Measurements from ENCODE around the gene STK11. TPM values are rescaled to one million over a fixed set of nuclear protein-coding genes. Genes with fewer than 3 reads are reported as not detected.
A peak's percentile ranks its signal among the peaks of the same experiment; 100 is the strongest.

Gene STK11
- total RNA-seq, 1 experiment from 2014 or later, result 56.7 TPM

DNA sequence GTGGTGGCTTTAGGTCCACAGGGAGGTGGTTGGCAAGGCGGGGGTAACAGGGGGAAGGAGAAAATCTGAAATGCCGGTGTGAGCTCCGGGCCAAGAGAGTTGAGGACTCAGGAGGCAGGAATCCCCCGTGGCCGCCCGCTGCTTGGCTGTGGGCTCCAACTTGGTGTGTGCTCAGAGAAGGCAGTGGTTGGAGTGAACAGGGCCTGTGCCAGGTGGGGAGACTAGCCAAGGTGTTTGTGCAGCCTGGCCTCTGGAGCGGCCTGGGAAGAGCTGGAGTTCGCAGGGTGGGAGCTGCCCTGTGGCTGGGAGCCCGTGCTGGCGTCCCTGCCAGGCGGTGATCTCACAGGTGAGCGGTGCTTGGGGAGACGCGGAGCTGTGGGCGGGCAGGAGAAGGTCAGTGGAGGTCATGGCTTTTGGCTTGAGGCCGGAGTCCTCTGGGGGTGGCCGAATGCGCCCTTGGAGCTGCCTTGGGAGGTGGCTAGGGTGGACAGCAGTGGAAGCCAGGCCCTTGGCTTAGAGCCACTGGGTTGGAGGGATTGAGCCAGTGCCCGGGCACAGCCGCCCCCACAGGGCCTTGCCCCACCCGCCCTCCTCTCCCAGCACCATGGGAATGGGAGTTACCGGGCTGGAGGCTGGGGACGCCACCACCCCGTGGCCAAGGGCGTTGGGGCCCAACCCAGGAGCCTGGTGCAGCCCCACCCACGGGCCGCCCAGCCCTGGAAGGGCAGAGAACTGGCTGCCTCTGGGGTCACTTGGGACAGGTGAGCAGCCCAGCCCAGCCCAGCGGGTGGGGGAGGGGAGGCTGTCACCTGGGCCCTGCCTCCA, 56.4 kb downstream of the STK11 start:
- Histone ChIP-seq H3K4me1 (peaks cover 62% of the 10 kb centered on the region), H3K4me3 (ENCODE audit: low read depth, low read length) (peak overlapping the region; percentile 65), H3K9me3 (no peaks in the 10 kb centered on the region), H3K36me3 (ENCODE audit: control insufficient read depth, insufficient read depth, low read length) (no peaks in the 10 kb centered on the region; the same call in 1 of the 2 replicates), H3K27me3 (replicated peaks; ENCODE audit: control insufficient read depth, insufficient read depth, low read length) (no peaks in the 10 kb centered on the region)
- DNase-seq, result peak in 1 of 2 experiments; percentile 91
- POLR2A ChIA-PET, result interaction anchor here (1.8 to 3.1 kb wide), 2 partner anchors 7 to 9 kb away, joined by 8 to 62 read pairs; partner anchors contain the start of gene CIRBP
- peaks cover 86% of the 10 kb centered on the region for H3K36me3 Mint-ChIP-seq (ENCODE audit: insufficient read depth, unreplicated experiment)
- no peaks in the 10 kb centered on the region for H3K27me3 Mint-ChIP-seq (ENCODE audit: insufficient read depth, unreplicated experiment)
- peak overlapping the region; percentile 98 for H3K27ac Mint-ChIP-seq (ENCODE audit: unreplicated experiment)
- intact Hi-C loops (cut with micrococcal nuclease; ENCODE audit: unreplicated experiment), result no loop called here
- peaks cover 25% of the 10 kb centered on the region for H3K4me1 Mint-ChIP-seq (ENCODE audit: low read depth, unreplicated experiment)
- CTCF ChIA-PET, result interaction anchor here (0.6 to 5.2 kb wide), 2 partner anchors 18 to 150 kb away, joined by 4 to 41 read pairs; no protein-coding TSS in a partner anchor
- no TSS peak for BruUV-seq (replicated peaks)
- TF ChIP-seq, protein P1, sequence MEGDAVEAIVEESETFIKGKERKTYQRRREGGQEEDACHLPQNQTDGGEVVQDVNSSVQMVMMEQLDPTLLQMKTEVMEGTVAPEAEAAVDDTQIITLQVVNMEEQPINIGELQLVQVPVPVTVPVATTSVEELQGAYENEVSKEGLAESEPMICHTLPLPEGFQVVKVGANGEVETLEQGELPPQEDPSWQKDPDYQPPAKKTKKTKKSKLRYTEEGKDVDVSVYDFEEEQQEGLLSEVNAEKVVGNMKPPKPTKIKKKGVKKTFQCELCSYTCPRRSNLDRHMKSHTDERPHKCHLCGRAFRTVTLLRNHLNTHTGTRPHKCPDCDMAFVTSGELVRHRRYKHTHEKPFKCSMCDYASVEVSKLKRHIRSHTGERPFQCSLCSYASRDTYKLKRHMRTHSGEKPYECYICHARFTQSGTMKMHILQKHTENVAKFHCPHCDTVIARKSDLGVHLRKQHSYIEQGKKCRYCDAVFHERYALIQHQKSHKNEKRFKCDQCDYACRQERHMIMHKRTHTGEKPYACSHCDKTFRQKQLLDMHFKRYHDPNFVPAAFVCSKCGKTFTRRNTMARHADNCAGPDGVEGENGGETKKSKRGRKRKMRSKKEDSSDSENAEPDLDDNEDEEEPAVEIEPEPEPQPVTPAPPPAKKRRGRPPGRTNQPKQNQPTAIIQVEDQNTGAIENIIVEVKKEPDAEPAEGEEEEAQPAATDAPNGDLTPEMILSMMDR (IDR thresholded peaks at IDR 0.05; ENCODE audit: insufficient read depth in 1 of 2, low read depth in 1 of 2, low read length in 1 of 2, severe bottlenecking in 1 of 2, unreplicated experiment in 1 of 2), result no peak
- no peaks in the 10 kb centered on the region for H3K9me3 Mint-ChIP-seq (ENCODE audit: unreplicated experiment)
- H3K4me3 Mint-ChIP-seq (ENCODE audit: unreplicated experiment), result peak overlapping the region; percentile 78

DNA sequence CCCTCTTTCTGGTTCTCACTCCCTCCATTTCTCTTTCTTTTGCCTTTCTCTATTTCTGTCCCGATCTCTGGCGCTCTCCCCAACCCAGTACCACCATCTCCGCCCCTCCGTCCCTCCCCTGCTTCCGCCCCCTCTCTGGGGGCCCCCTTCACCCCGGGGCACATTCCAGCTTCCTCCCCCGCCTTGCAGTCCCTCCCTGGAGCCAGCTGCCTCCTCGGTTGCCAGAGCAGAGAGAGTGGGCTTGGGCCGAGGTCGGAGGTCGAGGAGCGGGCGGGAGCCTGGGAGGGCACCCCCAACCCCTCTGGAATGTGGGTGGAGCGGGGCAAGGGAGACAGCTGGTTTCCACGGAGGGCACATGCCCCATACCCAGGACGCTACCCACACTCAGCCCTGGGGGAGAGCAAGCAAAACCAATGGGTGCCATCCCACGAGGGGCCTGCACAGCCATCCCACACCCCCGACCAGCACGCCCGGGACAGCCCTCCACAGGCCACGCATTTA, 57.1 kb downstream of the STK11 start:
- peak in 1 of 2 experiments; percentile 89 for DNase-seq
- ChIA-PET CTCF (interaction anchor here (0.5 to 5.2 kb wide), 3 partner anchors 18 to 198 kb away, joined by 3 to 41 read pairs (median 5); no protein-coding TSS in a partner anchor), POLR2A (interaction anchor here (1.8 kb wide), 1 partner anchor 10 kb away, joined by 8 read pairs; no protein-coding TSS in a partner anchor)
- Histone ChIP-seq H3K4me3 (ENCODE audit: low read depth, low read length) (no peak overlapping the region), H3K4me1 (peaks cover 66% of the 10 kb centered on the region), H3K9me3 (no peaks in the 10 kb centered on the region), H3K27me3 (replicated peaks; ENCODE audit: control insufficient read depth, insufficient read depth, low read length) (no peaks in the 10 kb centered on the region), H3K36me3 (ENCODE audit: control insufficient read depth, insufficient read depth, low read length) (no peaks in the 10 kb centered on the region; the same call in 1 of the 2 replicates)
- TF ChIP-seq, protein P1 (IDR thresholded peaks at IDR 0.05; ENCODE audit: insufficient read depth in 1 of 2, low read depth in 1 of 2, low read length in 1 of 2, severe bottlenecking in 1 of 2, unreplicated experiment in 1 of 2), result no peak
- intact Hi-C loops (cut with micrococcal nuclease; ENCODE audit: unreplicated experiment), result no loop called here
- peak overlapping the region; percentile 78 for H3K4me3 Mint-ChIP-seq (ENCODE audit: unreplicated experiment)
- no TSS peak for BruUV-seq (replicated peaks)
- H3K27me3 Mint-ChIP-seq (ENCODE audit: insufficient read depth, unreplicated experiment), result no peaks in the 10 kb centered on the region
- peaks cover 24% of the 10 kb centered on the region for H3K4me1 Mint-ChIP-seq (ENCODE audit: low read depth, unreplicated experiment)
- H3K36me3 Mint-ChIP-seq (ENCODE audit: insufficient read depth, unreplicated experiment), result peaks cover 80% of the 10 kb centered on the region
- peak overlapping the region; percentile 98 for H3K27ac Mint-ChIP-seq (ENCODE audit: unreplicated experiment)
- no peaks in the 10 kb centered on the region for H3K9me3 Mint-ChIP-seq (ENCODE audit: unreplicated experiment)

DNA sequence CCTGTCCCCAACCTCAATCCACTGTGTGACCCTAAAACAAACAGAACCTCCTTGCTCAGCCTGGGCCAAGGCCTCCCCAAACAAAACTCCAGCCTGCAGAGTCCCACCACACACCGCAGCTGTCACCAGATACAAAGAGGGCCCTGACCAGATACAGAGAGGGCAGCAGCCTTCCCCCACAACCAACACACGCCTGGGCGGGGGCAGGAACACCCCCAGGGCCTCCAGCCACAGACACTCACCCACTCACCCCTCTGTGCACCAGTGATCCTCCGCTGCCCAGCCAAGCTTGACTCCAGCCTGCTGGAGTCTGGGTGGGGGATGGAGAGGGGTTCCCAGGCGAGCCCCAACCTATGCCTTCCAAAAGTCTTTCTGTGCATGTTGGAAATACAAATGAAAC, 57.6 kb downstream of the STK11 start:
- TF ChIP-seq, protein P1 (IDR thresholded peaks at IDR 0.05; ENCODE audit: insufficient read depth in 1 of 2, low read depth in 1 of 2, low read length in 1 of 2, severe bottlenecking in 1 of 2, unreplicated experiment in 1 of 2), result no peak
- no peaks in the 10 kb centered on the region for H3K27me3 Mint-ChIP-seq (ENCODE audit: insufficient read depth, unreplicated experiment)
- H3K36me3 Mint-ChIP-seq (ENCODE audit: insufficient read depth, unreplicated experiment), result peaks cover 75% of the 10 kb centered on the region
- CTCF ChIA-PET, result interaction anchor here (0.5 to 5.2 kb wide), 3 partner anchors 19 to 199 kb away, joined by 3 to 41 read pairs (median 5); no protein-coding TSS in a partner anchor
- H3K36me3 ChIP-seq (ENCODE audit: control insufficient read depth, insufficient read depth, low read length), result no peaks in the 10 kb centered on the region
- H3K27ac Mint-ChIP-seq (ENCODE audit: unreplicated experiment), result peak overlapping the region; percentile 98
- peaks cover 25% of the 10 kb centered on the region for H3K4me1 Mint-ChIP-seq (ENCODE audit: low read depth, unreplicated experiment)
- H3K9me3 ChIP-seq, result no peaks in the 10 kb centered on the region
- no TSS peak for BruUV-seq (replicated peaks)
- H3K4me1 ChIP-seq, result peaks cover 64% of the 10 kb centered on the region
- DNase-seq, result no peak
- no peak overlapping the region for H3K4me3 ChIP-seq (ENCODE audit: low read depth, low read length)
- H3K9me3 Mint-ChIP-seq (ENCODE audit: unreplicated experiment), result no peaks in the 10 kb centered on the region
- intact Hi-C loops (cut with micrococcal nuclease; ENCODE audit: unreplicated experiment), result no loop called here
- peak overlapping the region; percentile 78 for H3K4me3 Mint-ChIP-seq (ENCODE audit: unreplicated experiment)
- H3K27me3 ChIP-seq (replicated peaks; ENCODE audit: control insufficient read depth, insufficient read depth, low read length), result no peaks in the 10 kb centered on the region
- POLR2A ChIA-PET, result no interaction called here
